ENCODE results near the gene ARHGAP40. TPM values are rescaled to one million over a fixed set of nuclear protein-coding genes. Genes with fewer than 3 reads are reported as not detected.

The ARHGAP40 gene
- total and polyA plus RNA-seq, 2 of the 13 experiments (the other 11 are each of a cell fraction or from before 2014, with no cell fraction given) = 0.75 to 2.1 TPM

DNA sequence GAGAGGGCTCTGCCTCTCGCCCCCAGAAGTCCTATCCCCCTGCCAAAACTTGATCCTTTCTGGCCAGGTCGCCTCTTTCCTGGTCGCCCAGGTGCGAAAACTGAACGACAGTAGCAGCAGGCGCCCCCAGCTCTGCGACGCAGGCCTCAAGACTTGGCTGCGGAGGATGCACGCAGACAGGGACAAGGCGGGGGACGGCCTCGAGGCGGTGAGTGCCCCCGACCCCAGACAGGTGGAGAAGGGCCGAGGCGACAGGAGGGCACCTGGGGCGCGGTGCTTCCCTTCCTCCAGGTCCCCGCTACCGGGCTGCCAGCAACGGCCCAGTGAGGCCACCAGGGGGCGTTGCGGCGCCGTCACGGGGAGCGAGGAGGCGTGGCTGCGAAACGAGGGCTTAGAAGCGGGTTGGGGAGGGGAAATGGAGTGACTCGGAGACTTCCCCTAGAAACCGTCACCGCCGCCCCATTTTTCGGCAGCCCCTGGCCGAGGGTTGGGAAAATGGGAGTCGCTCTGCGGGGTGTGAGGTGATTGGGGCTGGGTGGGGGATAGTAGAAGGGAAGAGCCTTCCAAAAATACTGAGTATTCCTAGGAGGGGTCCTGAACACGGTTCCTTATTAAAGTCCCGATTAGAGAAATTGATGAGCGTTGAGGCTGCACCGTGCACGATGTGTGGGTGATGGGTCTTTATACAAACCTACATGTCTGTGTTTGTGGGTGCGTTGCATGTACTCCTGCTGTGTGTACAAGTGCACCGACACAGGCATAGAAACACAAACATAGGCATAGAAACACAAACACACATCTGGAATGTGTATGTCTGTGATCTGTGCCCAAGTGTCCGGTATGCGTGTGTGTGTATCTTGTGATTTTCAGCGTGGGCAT, 44.6 kb downstream of the ARHGAP40 start (continued):
- TF ChIP-seq, protein P1, sequence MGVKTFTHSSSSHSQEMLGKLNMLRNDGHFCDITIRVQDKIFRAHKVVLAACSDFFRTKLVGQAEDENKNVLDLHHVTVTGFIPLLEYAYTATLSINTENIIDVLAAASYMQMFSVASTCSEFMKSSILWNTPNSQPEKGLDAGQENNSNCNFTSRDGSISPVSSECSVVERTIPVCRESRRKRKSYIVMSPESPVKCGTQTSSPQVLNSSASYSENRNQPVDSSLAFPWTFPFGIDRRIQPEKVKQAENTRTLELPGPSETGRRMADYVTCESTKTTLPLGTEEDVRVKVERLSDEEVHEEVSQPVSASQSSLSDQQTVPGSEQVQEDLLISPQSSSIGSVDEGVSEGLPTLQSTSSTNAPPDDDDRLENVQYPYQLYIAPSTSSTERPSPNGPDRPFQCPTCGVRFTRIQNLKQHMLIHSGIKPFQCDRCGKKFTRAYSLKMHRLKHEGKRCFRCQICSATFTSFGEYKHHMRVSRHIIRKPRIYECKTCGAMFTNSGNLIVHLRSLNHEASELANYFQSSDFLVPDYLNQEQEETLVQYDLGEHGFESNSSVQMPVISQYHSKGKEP (CRISPR knock-in tag; IDR thresholded peaks at IDR 0.05) = no peak
- TF ChIP-seq DNMT3B (CRISPR knock-in tag; conservative IDR thresholded peaks at IDR 0.05) (no peak), KLF15 (CRISPR knock-in tag; IDR thresholded peaks at IDR 0.05; ENCODE audit: borderline replicate concordance) (no peak), ZNF138 (CRISPR knock-in tag; IDR thresholded peaks at IDR 0.05; ENCODE audit: low read depth) (no peak), PAF1 (CRISPR knock-in tag; IDR thresholded peaks at IDR 0.05) (no peak), SMAD1 (CRISPR knock-in tag; IDR thresholded peaks at IDR 0.05; ENCODE audit: borderline replicate concordance, low read depth) (peak; percentile 90; the same call in 1 of the 2 replicates), ZNF441 (CRISPR knock-in tag; IDR thresholded peaks at IDR 0.05; ENCODE audit: borderline replicate concordance) (no peak), HOXD1 (CRISPR knock-in tag; IDR thresholded peaks at IDR 0.05) (no peak), ZNF891 (CRISPR knock-in tag; IDR thresholded peaks at IDR 0.05) (no peak), CBX2 (IDR thresholded peaks at IDR 0.05; ENCODE audit: low read depth, low read length) (no peak), CBX2 (CRISPR knock-in tag; IDR thresholded peaks at IDR 0.05; ENCODE audit: low read depth) (peak; percentile 91; the same call in 1 of the 2 replicates), ZZZ3 (CRISPR knock-in tag; IDR thresholded peaks at IDR 0.05; ENCODE audit: borderline replicate concordance) (no peak; the same call in 1 of the 2 replicates), ESRRA (CRISPR knock-in tag; IDR thresholded peaks at IDR 0.05; ENCODE audit: low read depth) (peak; percentile 55), ZNF335 (CRISPR knock-in tag; IDR thresholded peaks at IDR 0.05) (no peak)
- TF ChIP-seq, protein P2, sequence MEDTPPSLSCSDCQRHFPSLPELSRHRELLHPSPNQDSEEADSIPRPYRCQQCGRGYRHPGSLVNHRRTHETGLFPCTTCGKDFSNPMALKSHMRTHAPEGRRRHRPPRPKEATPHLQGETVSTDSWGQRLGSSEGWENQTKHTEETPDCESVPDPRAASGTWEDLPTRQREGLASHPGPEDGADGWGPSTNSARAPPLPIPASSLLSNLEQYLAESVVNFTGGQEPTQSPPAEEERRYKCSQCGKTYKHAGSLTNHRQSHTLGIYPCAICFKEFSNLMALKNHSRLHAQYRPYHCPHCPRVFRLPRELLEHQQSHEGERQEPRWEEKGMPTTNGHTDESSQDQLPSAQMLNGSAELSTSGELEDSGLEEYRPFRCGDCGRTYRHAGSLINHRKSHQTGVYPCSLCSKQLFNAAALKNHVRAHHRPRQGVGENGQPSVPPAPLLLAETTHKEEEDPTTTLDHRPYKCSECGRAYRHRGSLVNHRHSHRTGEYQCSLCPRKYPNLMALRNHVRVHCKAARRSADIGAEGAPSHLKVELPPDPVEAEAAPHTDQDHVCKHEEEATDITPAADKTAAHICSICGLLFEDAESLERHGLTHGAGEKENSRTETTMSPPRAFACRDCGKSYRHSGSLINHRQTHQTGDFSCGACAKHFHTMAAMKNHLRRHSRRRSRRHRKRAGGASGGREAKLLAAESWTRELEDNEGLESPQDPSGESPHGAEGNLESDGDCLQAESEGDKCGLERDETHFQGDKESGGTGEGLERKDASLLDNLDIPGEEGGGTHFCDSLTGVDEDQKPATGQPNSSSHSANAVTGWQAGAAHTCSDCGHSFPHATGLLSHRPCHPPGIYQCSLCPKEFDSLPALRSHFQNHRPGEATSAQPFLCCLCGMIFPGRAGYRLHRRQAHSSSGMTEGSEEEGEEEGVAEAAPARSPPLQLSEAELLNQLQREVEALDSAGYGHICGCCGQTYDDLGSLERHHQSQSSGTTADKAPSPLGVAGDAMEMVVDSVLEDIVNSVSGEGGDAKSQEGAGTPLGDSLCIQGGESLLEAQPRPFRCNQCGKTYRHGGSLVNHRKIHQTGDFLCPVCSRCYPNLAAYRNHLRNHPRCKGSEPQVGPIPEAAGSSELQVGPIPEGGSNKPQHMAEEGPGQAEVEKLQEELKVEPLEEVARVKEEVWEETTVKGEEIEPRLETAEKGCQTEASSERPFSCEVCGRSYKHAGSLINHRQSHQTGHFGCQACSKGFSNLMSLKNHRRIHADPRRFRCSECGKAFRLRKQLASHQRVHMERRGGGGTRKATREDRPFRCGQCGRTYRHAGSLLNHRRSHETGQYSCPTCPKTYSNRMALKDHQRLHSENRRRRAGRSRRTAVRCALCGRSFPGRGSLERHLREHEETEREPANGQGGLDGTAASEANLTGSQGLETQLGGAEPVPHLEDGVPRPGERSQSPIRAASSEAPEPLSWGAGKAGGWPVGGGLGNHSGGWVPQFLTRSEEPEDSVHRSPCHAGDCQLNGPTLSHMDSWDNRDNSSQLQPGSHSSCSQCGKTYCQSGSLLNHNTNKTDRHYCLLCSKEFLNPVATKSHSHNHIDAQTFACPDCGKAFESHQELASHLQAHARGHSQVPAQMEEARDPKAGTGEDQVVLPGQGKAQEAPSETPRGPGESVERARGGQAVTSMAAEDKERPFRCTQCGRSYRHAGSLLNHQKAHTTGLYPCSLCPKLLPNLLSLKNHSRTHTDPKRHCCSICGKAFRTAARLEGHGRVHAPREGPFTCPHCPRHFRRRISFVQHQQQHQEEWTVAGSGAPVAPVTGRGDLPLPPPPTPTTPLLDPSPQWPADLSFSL (CRISPR knock-in tag; IDR thresholded peaks at IDR 0.05) = no peak
- TF ChIP-seq, protein P3, sequence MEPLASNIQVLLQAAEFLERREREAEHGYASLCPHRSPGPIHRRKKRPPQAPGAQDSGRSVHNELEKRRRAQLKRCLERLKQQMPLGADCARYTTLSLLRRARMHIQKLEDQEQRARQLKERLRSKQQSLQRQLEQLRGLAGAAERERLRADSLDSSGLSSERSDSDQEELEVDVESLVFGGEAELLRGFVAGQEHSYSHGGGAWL (CRISPR knock-in tag; IDR thresholded peaks at IDR 0.05) = peak; percentile 87; the same call in 1 of the 2 replicates
